Erythroblast (primary cell): Measurements from ENCODE around the gene PCBD1.
"Not testable (repeated sequence)": the region's sequence is repeated elsewhere in the genome, so short reads cannot be mapped to it uniquely, and the experiment has no call there.

ENCODE experiments used
- DNase-seq, 2 experiments: peaks; one replicate each; lab custom pipeline; 2025; lab: John Stamatoyannopoulos, UW
- GATA1 ChIP-seq: IDR thresholded peaks from 2 replicates; pipeline ENCODE4 v1.6.1; 2011; ENCODE audit warnings: low read depth, mild to moderate bottlenecking, control low read depth, low read length, moderate library complexity
- POLR2A ChIP-seq: IDR thresholded peaks from 2 replicates; pipeline ENCODE4 v1.6.1; 2011; ENCODE audit warnings: mild to moderate bottlenecking, low read length

Gene PCBD1

GRCh38 chr10:70885931-70886903 is 2.1 kb downstream of the PCBD1 start:
- no peak for TF ChIP-seq POLR2A
- TF ChIP-seq GATA1: no peak
- DNase-seq: no peak

GRCh38 chr10:70885481-70885880 is 2.9 kb downstream of the PCBD1 start:
- DNase-seq: no peak
- no peak for TF ChIP-seq POLR2A
- TF ChIP-seq GATA1: no peak

GRCh38 chr10:70884741-70885140 is 3.6 kb downstream of the PCBD1 start:
- TF ChIP-seq GATA1: no peak
- TF ChIP-seq POLR2A: no peak
- no peak for DNase-seq

GRCh38 chr10:70880077-70880534 is 8.3 kb downstream of the PCBD1 start:
- peak; percentile 78 to 84 for DNase-seq
- no peak for TF ChIP-seq GATA1

GRCh38 chr10:70879207-70879606 is 9.2 kb downstream of the PCBD1 start:
- no peak for TF ChIP-seq POLR2A
- TF ChIP-seq GATA1: no peak
- DNase-seq: no peak

- no peak for DNase-seq
- TF ChIP-seq POLR2A (no peak), GATA1 (no peak)
These were observed 14.3 kb downstream of the PCBD1 start for GRCh38 chr10:70874061-70874460.

GRCh38 chr10:70872291-70872690 is 16.1 kb downstream of the PCBD1 start:
- DNase-seq: no peak
- TF ChIP-seq POLR2A: no peak
- no peak for TF ChIP-seq GATA1

GRCh38 chr10:70866424-70866823 is 21.9 kb downstream of the PCBD1 start:
- DNase-seq: no peak

GRCh38 chr10:70864935-70865334 is 23.4 kb downstream of the PCBD1 start:
- DNase-seq: no peak
- no peak for TF ChIP-seq POLR2A
- no peak for TF ChIP-seq GATA1

More at GRCh38 chr10:70866424-70866823, 21.9 kb downstream of the PCBD1 start:
- TF ChIP-seq POLR2A: no peak

GRCh38 chr10:70863470-70864160 is 24.8 kb downstream of the PCBD1 start:
- no peak for DNase-seq
- TF ChIP-seq GATA1 (no peak), POLR2A (no peak)

GRCh38 chr10:70861495-70862197 is 26.7 kb downstream of the PCBD1 start:
- not testable (repeated sequence) for DNase-seq

- TF ChIP-seq POLR2A: no peak
- no peak for DNase-seq
These were observed 29.6 kb downstream of the PCBD1 start for GRCh38 chr10:70858759-70859158.

GRCh38 chr10:70856454-70856853 is 31.9 kb downstream of the PCBD1 start:
- no peak for TF ChIP-seq POLR2A
- TF ChIP-seq GATA1: no peak

GRCh38 chr10:70853457-70853856 is 34.9 kb downstream of the PCBD1 start:
- DNase-seq: no peak
- TF ChIP-seq POLR2A (no peak), GATA1 (no peak)

More at GRCh38 chr10:70856454-70856853, 31.9 kb downstream of the PCBD1 start:
- DNase-seq: peak in 1 of 2 experiments; percentile 4
